GM12878 (cell line): ENCODE measurements around the gene PRCD. TPM values are rescaled to one million over a fixed set of nuclear protein-coding genes. Genes with fewer than 3 reads are reported as not detected.

Experiments used
- BCL11A ChIP-seq: IDR thresholded peaks from 2 replicates; pipeline ENCODE4 v1.6.1; 2011; ENCODE audit warnings: low read depth, low read length
- BRCA1 ChIP-seq: IDR thresholded peaks from 2 replicates; pipeline ENCODE4 v1.6.1; 2011; ENCODE audit warnings: low read depth, low read length, improper control_type of control experiment
- CHD4 ChIP-seq: fragments of 200-600 bp; sonication (generic); IDR thresholded peaks from 2 replicates; pipeline ENCODE4 v1.6.1; 2016; ENCODE audit warnings: mild to moderate bottlenecking
- DPF2 ChIP-seq: fragments of 450-650 bp; IDR thresholded peaks from 2 replicates; pipeline ENCODE4 v1.6.1; 2017; ENCODE audit warnings: mild to moderate bottlenecking
- E2F8 ChIP-seq: fragments of 450-650 bp; IDR thresholded peaks from 2 replicates; pipeline ENCODE4 v1.6.1; 2018; ENCODE audit warnings: mild to moderate bottlenecking, low read depth, moderate library complexity; ENCODE audit not compliant: partially characterized antibody
- ESRRA ChIP-seq: IDR thresholded peaks from 2 replicates; pipeline ENCODE4 v1.6.1; 2012; ENCODE audit warnings: mild to moderate bottlenecking, low read length, improper control_type of control experiment
- EZH2 ChIP-seq: IDR thresholded peaks from 2 replicates; pipeline ENCODE4 v1.6.1; 2012; ENCODE audit warnings: low read depth, mild to moderate bottlenecking, control low read depth, inconsistent platforms, low read length, borderline replicate concordance; ENCODE audit not compliant: control insufficient read depth
- FOXK2 ChIP-seq: fragments of 450-650 bp; IDR thresholded peaks from 2 replicates; pipeline ENCODE4 v1.6.1; 2017; ENCODE audit warnings: mild to moderate bottlenecking, moderate library complexity
- GABPA ChIP-seq: IDR thresholded peaks from 2 replicates; pipeline ENCODE4 v1.6.1; 2014; ENCODE audit warnings: antibody characterized with exemption, low read depth, mild to moderate bottlenecking, inconsistent platforms
- IRF4 ChIP-seq: IDR thresholded peaks from 2 replicates; pipeline ENCODE4 v1.6.1; 2011; ENCODE audit warnings: low read depth, low read length
- KAT2A ChIP-seq: conservative IDR thresholded peaks from 2 replicates; pipeline ENCODE4 v1.6.1; 2011; ENCODE audit warnings: low read depth, low read length; ENCODE audit not compliant: control insufficient read depth
- NBN ChIP-seq: fragments of 450-650 bp; IDR thresholded peaks from 2 replicates; pipeline ENCODE4 v1.6.1; 2016
- PAX5 ChIP-seq: IDR thresholded peaks from 2 replicates; pipeline ENCODE4 v1.6.1; 2011; ENCODE audit warnings: low read depth, low read length, borderline replicate concordance
- POLR2A ChIP-seq: IDR thresholded peaks from 2 replicates; pipeline ENCODE4 v1.6.1; 2011; ENCODE audit warnings: low read depth, mild to moderate bottlenecking, low read length
- POLR2AphosphoS2 ChIP-seq: IDR thresholded peaks from 2 replicates; pipeline ENCODE4 v1.6.1; 2011; ENCODE audit warnings: low read depth, mild to moderate bottlenecking, low read length, improper control_type of control experiment, moderate library complexity
- POLR2AphosphoS5 ChIP-seq: IDR thresholded peaks from 2 replicates; pipeline ENCODE4 v1.6.1; 2011; ENCODE audit warnings: mild to moderate bottlenecking, low read length, inconsistent platforms
- SP1 ChIP-seq: IDR thresholded peaks from one replicate; pipeline ENCODE4 v1.6.1; 2011; ENCODE audit warnings: low read depth, low read length
- SRF ChIP-seq, 2 experiments: IDR thresholded peaks; 2 replicates each; pipeline ENCODE4 v1.6.1; 2011; ENCODE audit warnings: low read depth in 2 of 2, low read length in 2 of 2, mild to moderate bottlenecking in 1 of 2, moderate library complexity in 1 of 2
- WRNIP1 ChIP-seq: IDR thresholded peaks from 2 replicates; pipeline ENCODE4 v1.6.1; 2011; ENCODE audit warnings: low read depth, low read length, improper control_type of control experiment, borderline replicate concordance
- ZNF24 ChIP-seq: fragments of 450-650 bp; IDR thresholded peaks from 2 replicates; pipeline ENCODE4 v1.6.1; 2017; ENCODE audit warnings: antibody characterized with exemption, mild to moderate bottlenecking
- polyA plus RNA-seq, 11 experiments: library from polyadenylated mRNA; depleted of rRNA in 4 of 11; unstranded in 6 of 11; stranded (reverse) in 5 of 11; fragments of >200 nt; fragmentation: Nextera tagmentation in 4 of 11; fragmentation: Illumina TruSeq in 1 of 11; extraction: Ambion mirVana in 4 of 11; extraction: Trizol in 1 of 11; gene quantifications; 1 replicate in 1 of 11; 2 replicates in 10 of 11; pipeline versions ENCODE4 v1.2.1 to v1.2.3, GENCODE V29; 2011 to 2016; ENCODE audit warnings: inconsistent platforms in 2 of 11, missing spikeins in 2 of 11, low read depth in 1 of 11
- total RNA-seq, 4 experiments: library from RNA; depleted of rRNA in 3 of 4; stranded (reverse); fragments of >200 nt in 3 of 4; fragmentation: Illumina TruSeq in 1 of 4; extraction: Trizol in 1 of 4; gene quantifications; 2 replicates each; pipeline versions ENCODE4 v1.2.1 to v1.2.3, GENCODE V29; 2013 to 2021
- TF ChIP-seq, protein P1 (sequence below): fragments of 450-650 bp; IDR thresholded peaks from 2 replicates; pipeline ENCODE4 v1.6.1; 2014; ENCODE audit warnings: mild to moderate bottlenecking
- TF ChIP-seq, protein P2 (sequence below): fragments of 450-650 bp; IDR thresholded peaks from 2 replicates; pipeline ENCODE4 v1.6.1; 2017; ENCODE audit warnings: mild to moderate bottlenecking, moderate library complexity
- TF ChIP-seq, protein P3 (sequence below): IDR thresholded peaks from 2 replicates; pipeline ENCODE4 v1.6.1; 2012; ENCODE audit warnings: low read depth, low read length, improper control_type of control experiment

Gene PRCD
- total and polyA plus RNA-seq, 10 of the 15 experiments (the other 5 are each of a cell fraction or from before 2014, with no cell fraction given), result 0.18 to 0.95 (median 0.34) TPM; not detected in 4

DNA sequence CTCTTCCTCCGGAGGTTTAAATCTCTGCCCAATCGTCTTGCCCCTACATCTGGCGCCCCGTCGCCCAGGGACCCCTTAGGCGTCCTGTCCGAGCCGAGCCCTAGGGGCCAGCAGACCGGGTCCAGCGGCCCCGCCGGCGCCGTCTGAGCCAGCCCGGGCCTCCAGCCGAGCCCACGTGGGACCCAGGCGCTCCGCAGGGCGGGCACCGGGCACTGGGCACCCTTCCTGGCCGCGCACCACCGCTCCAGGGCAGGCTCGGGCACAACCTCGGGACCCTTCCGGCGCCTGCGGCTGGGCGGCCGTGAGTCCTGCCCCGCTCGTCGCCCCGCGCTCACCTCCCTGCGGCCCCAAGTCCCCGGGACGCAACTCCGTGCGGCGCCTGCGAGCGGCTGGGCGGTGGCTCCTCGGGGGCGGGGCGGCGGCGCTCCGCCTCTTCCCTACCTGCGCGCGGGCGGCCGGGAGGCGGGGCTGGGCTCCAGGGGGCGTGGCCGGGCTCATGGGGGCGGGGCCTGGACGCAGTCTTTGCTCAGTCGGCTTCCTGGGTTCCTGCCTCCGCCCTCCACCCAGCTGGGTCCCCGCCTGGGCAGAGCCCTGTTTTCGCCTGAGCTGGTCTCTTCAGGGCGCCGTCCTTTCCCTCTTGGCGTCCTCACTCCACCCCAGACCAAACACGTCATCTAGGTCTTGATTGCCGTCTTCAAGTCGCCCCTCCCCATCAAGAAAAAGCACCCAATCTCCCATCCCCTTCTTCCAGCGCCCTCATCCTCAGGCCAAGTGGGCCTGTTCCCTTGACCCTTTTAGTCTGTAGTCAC, 38.6 kb upstream of the PRCD start, which contains the start of gene RHBDF2 (continued):
- no peak for TF ChIP-seq FOXK2
- TF ChIP-seq POLR2A, result peak; percentile 85
- TF ChIP-seq, protein P1, sequence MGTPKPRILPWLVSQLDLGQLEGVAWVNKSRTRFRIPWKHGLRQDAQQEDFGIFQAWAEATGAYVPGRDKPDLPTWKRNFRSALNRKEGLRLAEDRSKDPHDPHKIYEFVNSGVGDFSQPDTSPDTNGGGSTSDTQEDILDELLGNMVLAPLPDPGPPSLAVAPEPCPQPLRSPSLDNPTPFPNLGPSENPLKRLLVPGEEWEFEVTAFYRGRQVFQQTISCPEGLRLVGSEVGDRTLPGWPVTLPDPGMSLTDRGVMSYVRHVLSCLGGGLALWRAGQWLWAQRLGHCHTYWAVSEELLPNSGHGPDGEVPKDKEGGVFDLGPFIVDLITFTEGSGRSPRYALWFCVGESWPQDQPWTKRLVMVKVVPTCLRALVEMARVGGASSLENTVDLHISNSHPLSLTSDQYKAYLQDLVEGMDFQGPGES, result no peak
- TF ChIP-seq DPF2, result peak; percentile 87
- TF ChIP-seq E2F8, result no peak
- TF ChIP-seq BCL11A, result no peak
- TF ChIP-seq, protein P2, sequence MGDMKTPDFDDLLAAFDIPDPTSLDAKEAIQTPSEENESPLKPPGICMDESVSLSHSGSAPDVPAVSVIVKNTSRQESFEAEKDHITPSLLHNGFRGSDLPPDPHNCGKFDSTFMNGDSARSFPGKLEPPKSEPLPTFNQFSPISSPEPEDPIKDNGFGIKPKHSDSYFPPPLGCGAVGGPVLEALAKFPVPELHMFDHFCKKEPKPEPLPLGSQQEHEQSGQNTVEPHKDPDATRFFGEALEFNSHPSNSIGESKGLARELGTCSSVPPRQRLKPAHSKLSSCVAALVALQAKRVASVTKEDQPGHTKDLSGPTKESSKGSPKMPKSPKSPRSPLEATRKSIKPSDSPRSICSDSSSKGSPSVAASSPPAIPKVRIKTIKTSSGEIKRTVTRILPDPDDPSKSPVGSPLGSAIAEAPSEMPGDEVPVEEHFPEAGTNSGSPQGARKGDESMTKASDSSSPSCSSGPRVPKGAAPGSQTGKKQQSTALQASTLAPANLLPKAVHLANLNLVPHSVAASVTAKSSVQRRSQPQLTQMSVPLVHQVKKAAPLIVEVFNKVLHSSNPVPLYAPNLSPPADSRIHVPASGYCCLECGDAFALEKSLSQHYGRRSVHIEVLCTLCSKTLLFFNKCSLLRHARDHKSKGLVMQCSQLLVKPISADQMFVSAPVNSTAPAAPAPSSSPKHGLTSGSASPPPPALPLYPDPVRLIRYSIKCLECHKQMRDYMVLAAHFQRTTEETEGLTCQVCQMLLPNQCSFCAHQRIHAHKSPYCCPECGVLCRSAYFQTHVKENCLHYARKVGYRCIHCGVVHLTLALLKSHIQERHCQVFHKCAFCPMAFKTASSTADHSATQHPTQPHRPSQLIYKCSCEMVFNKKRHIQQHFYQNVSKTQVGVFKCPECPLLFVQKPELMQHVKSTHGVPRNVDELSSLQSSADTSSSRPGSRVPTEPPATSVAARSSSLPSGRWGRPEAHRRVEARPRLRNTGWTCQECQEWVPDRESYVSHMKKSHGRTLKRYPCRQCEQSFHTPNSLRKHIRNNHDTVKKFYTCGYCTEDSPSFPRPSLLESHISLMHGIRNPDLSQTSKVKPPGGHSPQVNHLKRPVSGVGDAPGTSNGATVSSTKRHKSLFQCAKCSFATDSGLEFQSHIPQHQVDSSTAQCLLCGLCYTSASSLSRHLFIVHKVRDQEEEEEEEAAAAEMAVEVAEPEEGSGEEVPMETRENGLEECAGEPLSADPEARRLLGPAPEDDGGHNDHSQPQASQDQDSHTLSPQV, result peak; percentile 46; the same call in 1 of the 2 replicates
- no peak for TF ChIP-seq SP1
- no peak for TF ChIP-seq GABPA
- no peak for TF ChIP-seq IRF4
- no peak for TF ChIP-seq KAT2A
- peak; percentile 57; the same call in 1 of the 2 replicates for TF ChIP-seq POLR2AphosphoS5
- no peak for TF ChIP-seq BRCA1
- TF ChIP-seq, protein P3, sequence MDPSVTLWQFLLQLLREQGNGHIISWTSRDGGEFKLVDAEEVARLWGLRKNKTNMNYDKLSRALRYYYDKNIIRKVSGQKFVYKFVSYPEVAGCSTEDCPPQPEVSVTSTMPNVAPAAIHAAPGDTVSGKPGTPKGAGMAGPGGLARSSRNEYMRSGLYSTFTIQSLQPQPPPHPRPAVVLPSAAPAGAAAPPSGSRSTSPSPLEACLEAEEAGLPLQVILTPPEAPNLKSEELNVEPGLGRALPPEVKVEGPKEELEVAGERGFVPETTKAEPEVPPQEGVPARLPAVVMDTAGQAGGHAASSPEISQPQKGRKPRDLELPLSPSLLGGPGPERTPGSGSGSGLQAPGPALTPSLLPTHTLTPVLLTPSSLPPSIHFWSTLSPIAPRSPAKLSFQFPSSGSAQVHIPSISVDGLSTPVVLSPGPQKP, result no peak
- no peak for TF ChIP-seq ESRRA
- TF ChIP-seq WRNIP1, result no peak
- TF ChIP-seq CHD4, result no peak
- no peak for TF ChIP-seq SRF (IDR thresholded peaks at IDR 0.05; ENCODE audit: low read depth in 2 of 2, low read length in 2 of 2)
- TF ChIP-seq POLR2AphosphoS2, result 0 out of 2 replicates have a peak, but pooled peaks have one; percentile 24
- TF ChIP-seq ZNF24, result 0 out of 2 replicates have a peak, but pooled peaks have one; percentile 46
- TF ChIP-seq PAX5, result no peak
- TF ChIP-seq EZH2, result no peak
- peak; percentile 74 for TF ChIP-seq NBN
